NCI-H774 (cell line): ENCODE data around the gene RNF152.
A peak's percentile ranks its signal among the peaks of the same experiment; 100 is the strongest.

ENCODE experiments used
- DNase-seq: peaks from one replicate; lab custom pipeline; 2025; lab: John Stamatoyannopoulos, UW

RNF152 gene, protein sequence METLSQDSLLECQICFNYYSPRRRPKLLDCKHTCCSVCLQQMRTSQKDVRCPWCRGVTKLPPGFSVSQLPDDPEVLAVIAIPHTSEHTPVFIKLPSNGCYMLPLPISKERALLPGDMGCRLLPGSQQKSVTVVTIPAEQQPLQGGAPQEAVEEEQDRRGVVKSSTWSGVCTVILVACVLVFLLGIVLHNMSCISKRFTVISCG

DNA sequence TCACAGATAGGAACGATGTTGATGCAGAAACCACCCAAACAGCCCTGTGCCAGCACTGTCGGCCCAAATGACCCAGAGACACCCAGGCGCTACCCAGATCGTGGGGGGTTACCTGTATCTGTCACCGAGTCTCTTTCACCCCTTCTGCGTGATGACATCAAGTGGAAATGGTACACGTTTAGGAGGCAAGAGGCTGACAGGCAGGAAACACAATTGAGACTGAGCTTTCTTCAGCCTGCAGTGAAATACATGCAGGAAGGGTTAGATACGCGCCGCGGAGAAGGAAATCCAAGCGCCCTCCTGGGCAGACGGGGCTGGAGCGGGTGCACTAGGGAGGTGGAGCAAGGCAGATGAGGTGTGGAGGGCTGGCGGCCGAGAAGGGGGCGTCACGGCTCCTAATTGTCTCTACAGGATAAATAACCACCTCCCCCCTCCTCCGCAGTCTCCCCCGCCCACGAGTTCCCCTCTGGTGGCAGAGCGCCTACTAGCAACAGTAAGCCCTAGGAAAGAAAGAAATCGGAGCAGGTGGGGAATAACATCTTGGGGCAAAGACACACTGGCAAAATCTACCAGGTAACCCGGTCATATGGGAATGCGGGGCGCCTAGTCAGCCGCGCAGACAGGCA, at the start of gene RNF152:
TSS of gene RNF152 (minus strand) at position 325 of the 626 bp plus-strand sequence. CDS start 76,544 bp downstream, outside the sequence.
- no peak for DNase-seq

GRCh38 chr18:61941948-61942471, 49.2 kb upstream of the RNF152 start:
- DNase-seq = no peak

- DNase-seq = no peak
Measured at GRCh38 chr18:61939046-61939674, 46.4 kb upstream of the RNF152 start.

DNA sequence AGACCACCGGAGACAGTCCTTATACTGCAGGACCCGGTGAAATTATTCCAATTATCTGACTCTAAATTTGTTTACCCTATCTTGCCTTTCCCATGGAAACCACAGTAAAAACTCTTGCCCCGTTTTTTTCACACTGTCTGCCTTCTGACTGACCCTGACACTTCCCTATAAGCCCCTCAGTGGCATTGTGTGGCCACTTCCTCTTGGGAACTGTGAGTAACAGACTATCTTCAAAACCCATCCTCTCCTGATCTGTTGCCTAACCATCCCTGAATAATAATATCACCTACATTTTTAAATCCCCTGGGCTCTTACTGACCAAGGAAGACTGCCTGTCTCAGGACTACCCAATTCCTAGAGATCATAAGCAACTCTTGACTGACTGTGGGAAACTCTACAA, 42.6 kb upstream of the RNF152 start:
- DNase-seq = no peak

DNA sequence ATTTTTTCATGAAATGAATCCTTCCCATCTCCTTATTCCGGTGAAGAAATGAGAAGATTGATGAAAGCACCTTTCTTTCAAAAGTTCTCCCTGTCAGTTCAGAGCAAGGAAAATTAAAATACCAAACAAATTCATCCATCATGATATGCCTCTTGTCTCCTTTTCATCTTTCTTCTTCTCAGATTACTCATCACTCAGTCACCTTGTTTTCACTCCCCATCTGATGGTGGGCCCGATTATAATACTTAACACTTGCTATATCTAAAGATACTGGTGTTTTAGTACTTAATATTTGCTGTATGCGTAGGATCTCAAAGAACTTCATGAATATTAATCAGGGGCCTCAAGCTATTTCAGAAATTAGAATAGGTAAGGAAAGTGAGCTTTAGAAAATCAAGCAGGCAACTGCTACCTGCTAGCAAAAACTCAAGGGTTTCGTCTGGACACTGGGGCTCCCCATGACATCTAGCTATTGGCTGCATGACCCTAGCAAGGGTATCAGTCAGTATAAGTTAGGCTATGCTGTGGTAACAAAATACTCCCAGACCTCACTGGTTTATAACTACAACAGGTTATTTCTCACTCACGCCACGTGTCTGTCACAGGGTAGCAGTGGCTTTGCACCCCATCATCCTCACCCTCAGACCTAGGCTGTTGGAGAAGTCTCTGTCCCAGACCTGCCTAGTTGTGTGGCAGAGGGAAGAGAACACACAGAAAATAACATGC, 39.0 kb upstream of the RNF152 start:
- no peak for DNase-seq

DNA sequence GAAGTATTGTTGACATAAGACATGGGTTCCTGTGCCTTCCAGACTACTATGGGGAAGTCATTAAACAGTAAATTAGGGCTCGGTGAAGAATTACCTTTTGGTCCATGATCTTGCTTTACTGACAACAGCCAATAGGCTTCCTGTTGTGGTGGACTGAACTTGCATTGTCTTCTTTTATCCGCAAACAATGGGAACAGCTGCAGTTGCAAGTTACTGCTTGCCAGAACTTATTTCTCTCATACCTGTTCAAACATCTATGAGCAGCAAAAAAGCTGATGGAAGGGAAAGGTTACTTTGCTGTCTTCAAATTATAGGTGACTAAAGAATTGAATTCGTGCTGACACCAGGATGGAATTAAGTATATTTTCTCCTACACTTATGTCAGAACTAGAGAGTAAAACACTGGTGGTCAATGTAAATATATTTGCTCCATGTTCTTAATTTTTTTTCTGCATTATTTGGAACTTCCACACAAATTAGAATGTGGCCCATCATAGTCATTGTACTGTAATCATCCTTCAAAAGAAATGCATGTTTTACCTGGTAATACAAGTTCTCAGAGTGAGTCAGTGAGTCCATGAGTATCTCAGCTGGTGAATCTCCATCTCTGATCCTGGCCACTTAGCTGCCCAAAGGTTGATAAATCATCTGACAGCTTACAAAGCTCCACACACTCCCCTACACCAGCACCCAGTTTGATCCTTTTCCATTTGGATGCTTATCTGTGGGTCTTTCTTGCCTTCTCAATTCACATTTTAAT, 37.3 kb upstream of the RNF152 start:
- DNase-seq = peak; percentile 50

DNA sequence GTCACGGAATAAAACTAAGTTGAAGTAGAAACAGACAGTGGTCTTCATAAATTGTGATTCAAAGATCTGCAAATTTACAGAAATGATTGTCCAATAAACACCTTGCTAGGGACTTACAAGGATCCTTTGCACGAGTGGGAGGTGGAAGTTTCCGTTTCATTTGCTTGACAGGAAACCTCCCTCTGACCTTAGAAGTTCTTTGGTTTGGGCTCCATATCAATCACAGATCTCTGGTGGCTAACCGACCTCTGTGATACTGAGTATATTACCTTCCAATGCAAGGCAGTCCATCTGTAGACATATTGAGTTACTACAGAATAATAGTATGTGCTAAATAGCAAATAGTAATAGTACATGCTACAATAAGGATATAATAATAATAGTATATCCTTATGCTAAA, 33.7 kb upstream of the RNF152 start:
- DNase-seq = no peak

- no peak for DNase-seq
Measured at GRCh38 chr18:61924550-61924949, 31.7 kb upstream of the RNF152 start.

DNA sequence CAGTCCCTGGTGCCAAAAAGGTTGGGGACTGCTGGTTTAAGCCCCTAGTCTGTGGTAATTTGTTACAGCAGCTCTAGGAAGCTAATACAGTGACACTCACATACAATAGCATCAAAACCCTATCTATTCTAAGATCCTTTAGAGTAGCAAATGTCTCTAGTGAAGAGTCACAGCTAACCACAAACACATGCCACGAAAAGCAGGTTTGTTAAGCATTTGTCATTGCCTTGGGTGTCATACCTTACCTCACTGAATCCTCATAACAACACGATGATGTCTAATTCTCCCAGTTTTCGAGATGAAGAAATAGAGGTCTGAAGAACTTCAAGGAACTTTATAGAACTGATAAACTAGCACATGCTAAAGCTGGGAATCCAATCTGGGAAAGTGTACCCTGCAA, 29.6 kb upstream of the RNF152 start:
- no peak for DNase-seq

DNA sequence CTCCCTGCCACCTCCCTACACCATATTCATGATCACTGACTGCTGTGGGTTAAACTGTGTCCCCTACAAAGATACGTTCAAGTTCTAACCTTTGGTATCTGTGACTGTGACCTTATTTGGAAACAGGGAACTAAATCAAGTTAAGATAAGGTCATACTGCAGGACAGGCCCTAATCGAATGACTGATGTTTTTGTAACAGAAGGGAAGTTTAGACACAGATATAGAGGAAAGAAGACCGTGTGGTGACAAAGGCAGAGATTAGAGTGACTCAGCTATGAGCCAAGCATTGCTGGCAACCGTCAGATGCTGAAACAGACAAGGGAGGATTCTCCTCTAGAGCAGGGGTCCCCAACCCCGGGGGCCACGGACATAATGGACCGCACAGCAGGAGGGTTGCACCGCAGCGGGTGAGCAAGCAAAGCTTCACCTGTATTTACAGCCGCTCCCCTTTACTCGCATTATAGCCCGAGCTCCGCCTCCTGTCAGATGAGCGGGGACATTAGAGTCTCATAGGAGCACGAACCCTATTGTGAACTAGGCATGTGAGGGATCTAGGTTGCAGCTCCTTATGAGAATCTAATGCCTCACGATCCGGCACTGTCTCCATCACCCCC, 28.9 kb upstream of the RNF152 start:
- no peak for DNase-seq

DNA sequence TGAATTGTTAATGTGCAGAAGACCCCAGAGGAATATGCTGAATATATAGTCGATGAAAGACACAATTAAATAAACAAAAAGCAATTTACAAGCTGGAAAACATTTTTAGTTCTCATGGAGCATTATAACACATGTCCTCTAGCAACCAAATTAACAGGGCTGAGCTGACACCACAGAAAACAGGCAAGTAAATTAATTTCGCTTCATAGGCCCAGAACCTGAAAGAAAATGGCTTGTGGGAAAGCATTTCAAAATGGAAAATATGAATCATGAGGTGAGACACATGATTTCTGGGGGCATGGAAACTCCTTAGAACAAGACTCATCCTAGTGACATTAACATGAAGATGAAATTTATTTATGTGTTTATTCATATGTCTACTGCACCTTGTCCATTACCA, 25.0 kb upstream of the RNF152 start:
- no peak for DNase-seq

DNA sequence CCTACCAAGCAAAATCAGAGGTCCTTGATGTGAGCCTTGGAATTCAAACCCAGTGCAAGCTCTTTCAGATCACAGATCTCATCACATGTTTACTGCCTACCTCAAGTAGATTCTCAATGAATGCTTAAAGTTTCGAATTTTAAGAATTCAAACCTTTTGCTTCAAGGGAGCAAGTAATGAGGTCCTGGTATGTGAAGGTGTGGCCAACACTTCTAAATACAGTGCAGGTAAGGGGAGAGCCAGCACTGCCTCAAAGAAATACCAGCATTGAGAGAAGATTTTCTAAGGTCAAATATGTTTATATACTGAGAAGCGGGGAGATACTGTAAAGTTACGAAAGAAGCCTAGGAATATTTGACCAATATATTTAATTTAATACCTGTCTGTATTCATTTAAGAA, 19.7 kb upstream of the RNF152 start:
- no peak for DNase-seq

GRCh38 chr18:61910101-61910500, 17.3 kb upstream of the RNF152 start:
- no peak for DNase-seq

GRCh38 chr18:61908661-61909060, 15.9 kb upstream of the RNF152 start:
- no peak for DNase-seq

- peak; percentile 32 for DNase-seq
Measured at GRCh38 chr18:61901323-61901986, 8.6 kb upstream of the RNF152 start.

DNA sequence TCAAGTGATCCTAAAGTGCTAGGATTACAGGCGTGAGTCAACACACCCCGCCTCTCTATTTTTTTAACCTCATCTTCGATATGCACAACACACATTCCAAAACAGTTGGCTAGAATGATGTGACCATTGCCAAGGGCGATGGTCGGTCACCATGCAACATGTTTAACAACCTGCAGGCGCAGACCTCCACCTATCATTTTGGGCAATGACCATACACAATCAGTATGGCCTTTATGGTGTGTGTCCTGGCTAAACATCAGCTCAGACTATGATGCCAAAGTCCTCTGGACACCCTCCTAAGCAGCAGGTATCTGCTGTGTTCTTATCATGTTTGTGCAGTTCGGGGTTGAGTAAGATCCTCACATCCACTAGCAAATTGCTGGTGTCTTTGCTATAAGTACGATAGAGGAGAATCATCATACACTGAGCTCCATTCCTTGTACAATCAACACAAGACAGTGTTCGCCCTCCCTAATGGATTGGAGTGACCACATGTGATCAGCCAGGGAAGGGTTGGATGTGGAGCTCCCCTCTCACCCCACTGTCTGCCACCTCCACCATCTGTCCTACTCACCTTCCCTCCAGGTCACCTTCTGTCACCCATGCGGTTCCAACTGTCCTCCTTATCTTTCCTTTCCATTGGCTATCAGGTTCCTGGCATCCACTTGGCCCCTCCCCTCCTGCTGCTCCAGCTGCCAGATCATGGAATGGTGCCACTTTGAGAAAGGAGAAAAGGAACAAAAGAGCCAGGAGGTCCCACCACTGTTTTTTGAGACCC, 7.9 kb upstream of the RNF152 start:
- no peak for DNase-seq

DNA sequence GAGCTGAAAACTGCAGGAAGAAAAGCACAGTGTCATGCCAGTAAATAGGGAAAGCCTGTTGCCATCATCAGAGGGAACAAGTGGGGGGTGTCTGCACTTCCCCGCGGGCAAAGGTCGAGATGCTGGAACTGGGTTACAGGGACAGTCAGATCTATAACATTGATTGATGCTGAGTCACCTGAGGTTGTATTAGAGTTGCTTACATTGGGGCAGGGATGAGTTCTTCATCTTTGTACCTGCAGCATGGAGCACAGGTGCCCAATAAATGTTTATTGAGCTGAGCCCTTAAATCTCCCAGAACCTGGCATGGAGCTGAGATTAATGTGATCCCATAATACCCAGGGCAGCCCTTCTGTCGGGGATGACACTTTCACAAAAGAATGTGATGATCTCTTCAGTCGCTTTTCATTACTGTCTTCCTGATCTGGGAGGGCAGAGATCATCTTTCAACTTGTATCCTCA, 5.9 kb upstream of the RNF152 start:
- no peak for DNase-seq

DNA sequence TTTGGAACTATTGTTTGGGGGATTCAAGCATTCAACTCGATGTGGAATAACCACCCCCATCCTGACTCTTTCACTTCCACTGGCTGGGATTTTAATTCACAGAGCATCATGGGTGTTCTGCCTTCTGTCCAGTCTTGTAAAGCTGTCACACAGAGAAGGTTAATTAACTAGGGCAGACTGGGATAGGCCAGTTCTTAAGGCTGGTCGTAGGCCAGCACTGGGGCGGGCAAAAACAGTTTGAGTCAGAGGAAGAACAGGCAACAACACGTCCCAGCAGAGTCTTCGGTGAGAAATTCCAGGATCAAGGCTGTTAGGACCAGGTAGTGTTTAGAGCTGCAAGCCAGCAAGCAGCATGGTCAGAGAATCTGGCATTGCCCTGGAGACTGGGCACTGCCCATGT, 4.0 kb upstream of the RNF152 start:
- no peak for DNase-seq

DNA sequence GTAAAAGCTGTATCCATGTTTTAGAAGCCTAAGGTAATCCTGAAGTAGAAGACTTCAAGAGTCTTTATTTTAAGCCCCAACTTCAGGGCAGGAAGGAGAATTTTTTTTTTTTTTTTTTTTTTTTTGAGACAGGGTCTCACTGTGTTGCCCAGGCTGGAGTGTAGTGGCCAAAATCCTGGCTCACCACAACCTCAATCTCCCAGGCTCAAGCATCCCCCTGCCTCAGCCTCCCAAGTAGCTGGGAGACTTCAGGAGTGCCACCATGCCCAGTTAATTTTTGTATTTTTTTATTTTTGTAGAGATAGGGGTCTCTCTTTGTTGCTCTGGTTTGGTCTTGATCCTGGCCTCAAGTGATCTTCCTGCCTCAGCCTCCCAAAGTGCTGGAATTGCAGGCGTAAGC, 3.3 kb upstream of the RNF152 start:
- no peak for DNase-seq
